Measurements from ENCODE around the gene PANK4. TPM values are rescaled to one million over a fixed set of nuclear protein-coding genes. Genes with fewer than 3 reads are reported as not detected.

The PANK4 gene
- polyA plus RNA-seq, 1 donor = 26.9 TPM

- DNase-seq = no peak
Observed at GRCh38 chr1:2495026-2495425, 31.4 kb downstream of the PANK4 start.

- DNase-seq = no peak
Observed at GRCh38 chr1:2494323-2494693, 32.1 kb downstream of the PANK4 start.

GRCh38 chr1:2493691-2494322 lies 32.6 kb downstream of the PANK4 start:
- no peak for DNase-seq

GRCh38 chr1:2493218-2493617 lies 33.2 kb downstream of the PANK4 start:
- DNase-seq = no peak

- DNase-seq = no peak
Observed at GRCh38 chr1:2492091-2492490, 34.3 kb downstream of the PANK4 start.

- DNase-seq = no peak
Observed at GRCh38 chr1:2489615-2490014, 36.8 kb downstream of the PANK4 start.

- no peak for DNase-seq
Observed at GRCh38 chr1:2488688-2489087, 37.7 kb downstream of the PANK4 start.

- no peak for DNase-seq
Observed at GRCh38 chr1:2486558-2486957, 39.8 kb downstream of the PANK4 start.

GRCh38 chr1:2486041-2486440 lies 40.4 kb downstream of the PANK4 start:
- DNase-seq = no peak

- DNase-seq = no peak
Observed at GRCh38 chr1:2483970-2484369, 42.4 kb downstream of the PANK4 start.

- no peak for DNase-seq
Observed at GRCh38 chr1:2483026-2483425, 43.4 kb downstream of the PANK4 start.

GRCh38 chr1:2482588-2482987 lies 43.8 kb downstream of the PANK4 start:
- DNase-seq = no peak

- no peak for DNase-seq
Observed at GRCh38 chr1:2481885-2482284, 44.5 kb downstream of the PANK4 start.

- no peak for DNase-seq
Observed at GRCh38 chr1:2480986-2481364, 45.4 kb downstream of the PANK4 start.

GRCh38 chr1:2480236-2480985 lies 46.0 kb downstream of the PANK4 start:
- no peak for DNase-seq

- DNase-seq = no peak
Observed at GRCh38 chr1:2479618-2480017, 46.8 kb downstream of the PANK4 start.

- no peak for DNase-seq
Observed at GRCh38 chr1:2479186-2479585, 47.2 kb downstream of the PANK4 start.

- no peak for DNase-seq
Observed at GRCh38 chr1:2477791-2478499, 48.5 kb downstream of the PANK4 start.

- no peak for DNase-seq
Observed at GRCh38 chr1:2477309-2477708, 49.1 kb downstream of the PANK4 start.

GRCh38 chr1:2476061-2476999 lies 50.1 kb downstream of the PANK4 start, which contains the start of gene PLCH2:
Gene PLCH2, plus strand, starts transcription at chr1:2476289. Its CDS starts 300 bp downstream, at chr1:2476589.
- DNase-seq = no peak

- no peak for DNase-seq
Observed at GRCh38 chr1:2475571-2475970, 50.8 kb downstream of the PANK4 start.

- peak; percentile 44 for DNase-seq
Observed at GRCh38 chr1:2474933-2475371, 51.4 kb downstream of the PANK4 start.
